Endothelial cell of umbilical vein (primary cell): Measurements from ENCODE around the gene HDLBP.

Source experiments
- EZH2 ChIP-seq: IDR thresholded peaks from 2 replicates; pipeline ENCODE4 v1.6.1; 2012; ENCODE audit warnings: borderline replicate concordance, low read depth, mild to moderate bottlenecking, moderate library complexity, low read length, inconsistent platforms; ENCODE audit not compliant: severe bottlenecking
- POLR2A ChIP-seq: IDR thresholded peaks from 2 replicates; pipeline ENCODE4 v1.6.1; 2012; ENCODE audit warnings: low read depth, mild to moderate bottlenecking, control low read depth, low read length
- TF ChIP-seq, protein P1 (sequence below), 2 donors: IDR thresholded peaks; 1 replicate in 1 of 2; 2 replicates in 1 of 2; pipeline ENCODE4 v1.5.1; 2011; ENCODE audit warnings: low read length in 2 of 2, mild to moderate bottlenecking in 2 of 2, moderate library complexity in 2 of 2, control low read depth in 1 of 2, inconsistent platforms in 1 of 2, low read depth in 1 of 2; ENCODE audit not compliant: insufficient read depth in 1 of 2; ENCODE audit errors: extremely low read depth in 1 of 2

DNA sequence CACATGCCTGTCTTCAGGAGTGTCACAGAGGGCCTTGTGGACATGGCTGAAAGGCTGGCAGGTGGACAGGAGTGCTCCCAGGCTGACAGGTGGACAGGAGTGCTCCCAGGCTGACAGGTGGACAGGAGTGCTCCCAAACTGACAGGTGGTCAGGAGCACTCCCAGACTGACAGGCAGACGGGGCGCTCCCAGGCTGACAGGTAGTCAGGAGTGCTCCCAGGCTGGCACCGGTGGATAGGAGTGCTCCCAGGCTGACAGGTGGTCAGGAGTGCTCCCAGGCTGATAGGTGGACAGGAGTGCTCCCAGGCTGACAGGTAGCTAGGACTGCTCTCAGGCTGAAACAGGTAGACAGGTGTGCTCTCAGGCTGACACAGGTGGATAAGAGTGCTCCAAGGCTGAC lies 110.4 kb downstream of the HDLBP start:
- TF ChIP-seq, protein P1, sequence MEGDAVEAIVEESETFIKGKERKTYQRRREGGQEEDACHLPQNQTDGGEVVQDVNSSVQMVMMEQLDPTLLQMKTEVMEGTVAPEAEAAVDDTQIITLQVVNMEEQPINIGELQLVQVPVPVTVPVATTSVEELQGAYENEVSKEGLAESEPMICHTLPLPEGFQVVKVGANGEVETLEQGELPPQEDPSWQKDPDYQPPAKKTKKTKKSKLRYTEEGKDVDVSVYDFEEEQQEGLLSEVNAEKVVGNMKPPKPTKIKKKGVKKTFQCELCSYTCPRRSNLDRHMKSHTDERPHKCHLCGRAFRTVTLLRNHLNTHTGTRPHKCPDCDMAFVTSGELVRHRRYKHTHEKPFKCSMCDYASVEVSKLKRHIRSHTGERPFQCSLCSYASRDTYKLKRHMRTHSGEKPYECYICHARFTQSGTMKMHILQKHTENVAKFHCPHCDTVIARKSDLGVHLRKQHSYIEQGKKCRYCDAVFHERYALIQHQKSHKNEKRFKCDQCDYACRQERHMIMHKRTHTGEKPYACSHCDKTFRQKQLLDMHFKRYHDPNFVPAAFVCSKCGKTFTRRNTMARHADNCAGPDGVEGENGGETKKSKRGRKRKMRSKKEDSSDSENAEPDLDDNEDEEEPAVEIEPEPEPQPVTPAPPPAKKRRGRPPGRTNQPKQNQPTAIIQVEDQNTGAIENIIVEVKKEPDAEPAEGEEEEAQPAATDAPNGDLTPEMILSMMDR (IDR thresholded peaks at IDR 0.05; ENCODE audit: extremely low read depth in 1 of 2, insufficient read depth in 1 of 2, low read depth in 1 of 2, low read length in 2 of 2), result no peak
- TF ChIP-seq POLR2A (no peak), EZH2 (no peak)
